ENCODE results near the gene RSAD1. TPM values are rescaled to one million over a fixed set of nuclear protein-coding genes. Genes with fewer than 3 reads are reported as not detected.

Gene RSAD1
- total RNA-seq, 2 donors from 2014 or later, result 33.7 to 44.1 TPM

DNA sequence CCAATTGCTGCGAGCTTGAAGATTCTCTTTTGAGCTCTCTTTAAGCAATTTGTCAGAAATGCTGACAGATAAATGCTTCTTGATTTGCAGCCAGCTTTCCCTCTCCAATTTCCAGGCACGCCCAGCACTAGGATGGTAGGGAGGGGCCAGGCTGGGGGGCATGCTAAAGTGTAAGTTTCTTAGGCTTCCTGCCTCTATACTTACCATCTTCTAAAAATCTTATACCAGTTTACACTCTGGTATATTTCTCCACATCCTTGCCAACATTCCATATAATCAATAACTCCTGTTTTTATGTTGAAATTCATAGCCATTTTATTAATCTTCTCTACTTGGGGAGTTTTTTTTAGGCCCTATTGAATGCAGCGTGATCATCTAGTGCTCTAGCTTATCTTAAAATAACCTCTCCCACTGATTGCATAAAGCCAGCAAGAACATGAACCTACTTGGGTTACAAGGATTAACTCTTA lies 35.1 kb upstream of the RSAD1 start:
- Histone ChIP-seq H3K4me3 (no peak overlapping the region), H3K9me3 (no peaks in the 10 kb centered on the region), H3K4me1 (replicated peaks) (peaks cover 16% of the 10 kb centered on the region), H3K27me3 (replicated peaks; ENCODE audit: insufficient read depth) (no peaks in the 10 kb centered on the region), H3K27ac (peak overlapping the region in 1 of 2 donors; percentile 30), H3K36me3 (no peaks in the 10 kb centered on the region)
- WGBS, result 24% methylated on average over 3 of the region's 3 CpGs
- TF ChIP-seq POLR2AphosphoS5 (IDR thresholded peaks at IDR 0.05) (no peak), POLR2A (IDR thresholded peaks at IDR 0.05) (no peak)
- TF ChIP-seq, protein P1, sequence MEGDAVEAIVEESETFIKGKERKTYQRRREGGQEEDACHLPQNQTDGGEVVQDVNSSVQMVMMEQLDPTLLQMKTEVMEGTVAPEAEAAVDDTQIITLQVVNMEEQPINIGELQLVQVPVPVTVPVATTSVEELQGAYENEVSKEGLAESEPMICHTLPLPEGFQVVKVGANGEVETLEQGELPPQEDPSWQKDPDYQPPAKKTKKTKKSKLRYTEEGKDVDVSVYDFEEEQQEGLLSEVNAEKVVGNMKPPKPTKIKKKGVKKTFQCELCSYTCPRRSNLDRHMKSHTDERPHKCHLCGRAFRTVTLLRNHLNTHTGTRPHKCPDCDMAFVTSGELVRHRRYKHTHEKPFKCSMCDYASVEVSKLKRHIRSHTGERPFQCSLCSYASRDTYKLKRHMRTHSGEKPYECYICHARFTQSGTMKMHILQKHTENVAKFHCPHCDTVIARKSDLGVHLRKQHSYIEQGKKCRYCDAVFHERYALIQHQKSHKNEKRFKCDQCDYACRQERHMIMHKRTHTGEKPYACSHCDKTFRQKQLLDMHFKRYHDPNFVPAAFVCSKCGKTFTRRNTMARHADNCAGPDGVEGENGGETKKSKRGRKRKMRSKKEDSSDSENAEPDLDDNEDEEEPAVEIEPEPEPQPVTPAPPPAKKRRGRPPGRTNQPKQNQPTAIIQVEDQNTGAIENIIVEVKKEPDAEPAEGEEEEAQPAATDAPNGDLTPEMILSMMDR (IDR thresholded peaks at IDR 0.05), result no peak
- intact Hi-C loops (cut with DNase I), result no loop called here
- DNase-seq (ENCODE audit: low spot score), result no peak

DNA sequence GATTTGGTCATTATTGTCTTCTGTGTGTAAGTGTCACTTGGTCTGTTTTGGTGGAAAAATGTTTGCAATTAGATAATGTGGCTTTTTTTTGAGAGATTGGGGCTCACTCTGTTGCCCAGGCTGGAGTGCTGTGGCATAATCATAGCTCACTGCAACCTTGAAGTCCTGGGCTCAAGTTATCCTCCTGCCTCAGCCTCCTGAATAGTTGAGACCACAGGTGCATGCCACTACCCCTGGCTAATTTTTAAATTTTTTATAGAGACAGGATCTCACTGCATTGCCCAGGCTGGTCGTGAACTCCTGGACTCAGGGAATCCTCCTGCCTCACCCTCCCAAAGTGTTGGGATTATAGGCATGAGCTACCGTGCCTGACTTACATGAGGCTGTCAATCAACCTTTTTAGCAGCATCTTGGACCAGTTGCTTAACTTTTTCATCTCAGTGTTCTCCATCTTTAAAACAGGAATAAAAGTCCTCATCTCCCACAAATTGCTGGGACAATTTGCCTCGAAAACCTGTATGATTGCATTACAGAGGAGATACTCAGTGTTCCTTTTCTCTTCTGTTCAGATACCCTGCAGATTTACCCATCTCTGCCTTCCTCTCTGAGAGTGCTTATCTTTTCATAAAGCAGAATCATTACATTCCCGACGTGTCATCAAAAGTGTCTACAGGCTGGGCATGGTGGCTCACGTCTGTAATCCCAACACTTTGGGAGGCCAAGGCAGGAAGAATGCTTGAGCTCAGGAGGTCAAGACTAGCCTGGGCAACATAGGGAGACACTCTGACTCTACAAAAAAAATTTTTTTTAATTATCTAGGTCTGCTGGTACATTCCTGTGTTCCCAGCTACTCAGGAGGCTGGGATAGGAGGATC lies 33.6 kb upstream of the RSAD1 start:
- Histone ChIP-seq H3K27me3 (replicated peaks; ENCODE audit: insufficient read depth) (no peaks in the 10 kb centered on the region), H3K9me3 (no peaks in the 10 kb centered on the region), H3K4me3 (no peak overlapping the region), H3K27ac (no peak overlapping the region), H3K36me3 (no peaks in the 10 kb centered on the region), H3K4me1 (replicated peaks) (peaks cover 16% of the 10 kb centered on the region)
- TF ChIP-seq POLR2AphosphoS5 (IDR thresholded peaks at IDR 0.05) (no peak), POLR2A (IDR thresholded peaks at IDR 0.05) (no peak)
- TF ChIP-seq, protein P1 (IDR thresholded peaks at IDR 0.05), result no peak
- 96% methylated on average over 6 of the region's 6 CpGs for WGBS
- intact Hi-C loops (cut with DNase I), result no loop called here
- DNase-seq (ENCODE audit: low spot score), result no peak

DNA sequence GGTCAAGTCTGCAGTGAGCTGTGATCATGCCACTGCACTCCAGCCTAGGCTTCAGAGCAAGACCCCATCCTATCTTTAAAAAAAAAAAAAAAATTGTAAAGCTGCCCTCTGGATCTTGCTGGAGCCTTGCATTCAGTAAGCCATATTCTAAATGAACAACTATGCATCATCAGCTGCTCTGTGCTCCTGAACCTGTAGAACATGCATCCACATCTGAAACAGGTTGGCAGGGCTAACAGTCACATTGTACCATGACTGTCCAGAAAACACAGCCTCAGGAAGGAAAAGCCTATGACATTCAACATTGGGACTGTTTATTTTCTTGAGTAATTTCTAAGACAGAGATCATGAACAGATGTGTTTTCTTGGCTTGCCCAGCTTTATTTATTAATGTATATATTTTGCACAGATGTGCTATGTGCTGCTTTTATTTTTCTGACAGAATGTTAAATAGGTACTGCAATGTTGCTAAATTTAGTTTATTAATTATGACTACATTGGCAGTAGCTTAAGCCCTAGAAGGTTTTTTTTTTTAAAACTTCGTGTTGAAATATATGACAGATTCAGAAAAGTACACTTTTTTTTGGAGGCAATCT lies 32.8 kb upstream of the RSAD1 start:
- peaks cover 9% of the 10 kb centered on the region for H3K4me1 ChIP-seq (replicated peaks)
- TF ChIP-seq POLR2AphosphoS5 (IDR thresholded peaks at IDR 0.05) (no peak), POLR2A (IDR thresholded peaks at IDR 0.05) (no peak)
- TF ChIP-seq, protein P1 (IDR thresholded peaks at IDR 0.05), result no peak
- intact Hi-C loops (cut with DNase I), result no loop called here
- H3K36me3 ChIP-seq, result no peaks in the 10 kb centered on the region
- DNase-seq (ENCODE audit: low spot score), result no peak
- no peak overlapping the region for H3K27ac ChIP-seq
- H3K4me3 ChIP-seq, result no peak overlapping the region
- no peaks in the 10 kb centered on the region for H3K9me3 ChIP-seq
- 39% methylated on average over 1 of the region's 1 CpG for WGBS
- no peaks in the 10 kb centered on the region for H3K27me3 ChIP-seq (replicated peaks; ENCODE audit: insufficient read depth)

DNA sequence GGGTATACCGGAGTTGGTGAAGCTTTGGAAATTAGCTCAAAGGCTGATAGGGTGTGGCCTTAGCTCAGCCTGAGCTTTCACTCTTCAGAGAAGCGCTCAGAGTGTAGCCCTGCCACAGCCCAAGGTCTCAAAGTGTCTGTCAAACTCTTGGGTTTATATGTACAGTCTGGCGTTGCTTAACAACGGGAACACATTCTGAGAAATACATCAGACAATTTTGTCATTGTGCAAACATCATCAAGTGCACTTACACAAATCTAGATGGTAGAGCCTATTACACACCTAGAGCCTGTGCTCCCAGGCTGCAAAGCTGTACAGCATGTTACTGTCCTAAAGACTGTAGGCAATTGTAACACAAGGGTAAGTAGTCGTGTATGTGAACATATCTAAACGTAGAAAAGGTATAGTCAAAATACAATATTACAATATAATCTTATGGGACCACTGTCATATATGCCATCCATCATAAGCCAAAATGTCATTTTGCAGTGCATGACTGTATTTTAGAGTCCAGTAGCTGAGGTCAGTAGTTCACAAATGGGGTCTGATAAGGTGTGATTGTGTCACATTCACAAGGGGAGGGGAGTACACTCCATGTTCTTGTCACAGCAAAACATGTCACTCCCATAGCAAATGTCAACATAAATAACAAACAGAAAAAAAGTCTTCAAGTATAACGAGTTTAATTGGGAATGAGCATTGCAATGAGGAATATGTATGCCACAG lies 30.6 kb upstream of the RSAD1 start:
- Histone ChIP-seq H3K4me1 (replicated peaks) (peaks cover 6% of the 10 kb centered on the region), H3K27me3 (replicated peaks; ENCODE audit: insufficient read depth) (no peaks in the 10 kb centered on the region), H3K36me3 (no peaks in the 10 kb centered on the region), H3K4me3 (no peak overlapping the region), H3K9me3 (no peaks in the 10 kb centered on the region), H3K27ac (no peak overlapping the region)
- no peak for DNase-seq (ENCODE audit: low spot score)
- TF ChIP-seq POLR2A (IDR thresholded peaks at IDR 0.05), result no peak
- no peak for TF ChIP-seq POLR2AphosphoS5 (IDR thresholded peaks at IDR 0.05)
- TF ChIP-seq, protein P1 (IDR thresholded peaks at IDR 0.05), result no peak
- intact Hi-C loops (cut with DNase I), result no loop called here
- WGBS, result 75% methylated on average over 7 of the region's 7 CpGs
